HEK293 (cell line): ENCODE results near the gene TIMP2.

Experiments
- CTCF ChIA-PET: fragments of 350-600 bp; formaldehyde crosslinking; extraction: SDS; loops from one replicate; lab custom pipeline; 2021; ENCODE audit warnings: antibody characterized with exemption; lab: Yijun Ruan, JAX
- POLR2A ChIA-PET: fragments of 300-600 bp; formaldehyde crosslinking; extraction: SDS; loops from one replicate; lab custom pipeline; 2020; ENCODE audit warnings: antibody characterized with exemption, inconsistent platforms; lab: Yijun Ruan, JAX
- H3K27ac ChIP-seq: fragments of 200-500 bp; sonication (Bioruptor generic); 2 replicates; pipeline ENCODE4 v1.5.1; 2014; ENCODE audit warnings: low read depth, low read length, control low read depth, inconsistent platforms; ENCODE audit errors: extremely low read depth
- H3K36me3 ChIP-seq, 2 experiments: fragments of 200-500 bp in 1 of 2; sonication (Bioruptor generic) in 1 of 2; 1 replicate in 1 of 2; 2 replicates in 1 of 2; pipeline ENCODE4 v1.5.1; 2014 to 2017; ENCODE audit warnings: inconsistent platforms in 2 of 2, low read length in 2 of 2; ENCODE audit not compliant: control insufficient read depth in 2 of 2, insufficient read depth in 1 of 2
- H3K4me1 ChIP-seq: fragments of 200-500 bp; sonication (Bioruptor generic); 2 replicates; pipeline ENCODE4 v1.5.1; 2014; ENCODE audit warnings: mild to moderate bottlenecking, low read length, inconsistent platforms; ENCODE audit not compliant: control insufficient read depth, insufficient read depth
- H3K4me3 ChIP-seq: 2 replicates; pipeline ENCODE4 v1.5.1; 2011; ENCODE audit warnings: low read depth, mild to moderate bottlenecking, control low read depth, low read length, moderate library complexity
- H3K9me3 ChIP-seq: fragments of 200-500 bp; sonication (Bioruptor generic); 2 replicates; pipeline ENCODE4 v1.5.1; 2014; ENCODE audit warnings: low read depth, low read length, inconsistent platforms; ENCODE audit not compliant: control insufficient read depth, insufficient read depth
- BCL11A ChIP-seq: fragments of 450-650 bp; formaldehyde crosslinking; IDR thresholded peaks from 2 replicates; pipeline ENCODE4 v1.5.1; 2016; ENCODE audit warnings: low read depth, missing biosample characterization, missing genetic modification characterization
- GLIS2 ChIP-seq: fragments of 450-650 bp; formaldehyde crosslinking; IDR thresholded peaks from 2 replicates; pipeline ENCODE4 v1.5.1; 2016; ENCODE audit warnings: missing biosample characterization, missing genetic modification characterization
- OSR2 ChIP-seq: fragments of 450-650 bp; formaldehyde crosslinking; IDR thresholded peaks from 2 replicates; pipeline ENCODE4 v1.5.1; 2016; ENCODE audit warnings: missing biosample characterization, missing genetic modification characterization
- PRDM10 ChIP-seq: fragments of 450-650 bp; formaldehyde crosslinking; IDR thresholded peaks from 2 replicates; pipeline ENCODE4 v1.5.1; 2016; ENCODE audit warnings: missing biosample characterization, missing genetic modification characterization
- RBAK ChIP-seq: fragments of 450-650 bp; formaldehyde crosslinking; IDR thresholded peaks from 2 replicates; pipeline ENCODE4 v1.5.1; 2016; ENCODE audit warnings: missing biosample characterization, missing genetic modification characterization
- SCRT2 ChIP-seq: fragments of 450-650 bp; formaldehyde crosslinking; IDR thresholded peaks from 2 replicates; pipeline ENCODE4 v1.5.1; 2016; ENCODE audit warnings: missing biosample characterization, missing genetic modification characterization
- SETDB1 ChIP-seq: IDR thresholded peaks from one replicate; pipeline ENCODE4 v1.6.1; 2017; ENCODE audit warnings: mild to moderate bottlenecking, low read length, moderate library complexity, mixed read lengths; ENCODE audit not compliant: insufficient read length
- TRIM28 ChIP-seq: IDR thresholded peaks from 2 replicates; pipeline ENCODE4 v1.6.1; 2011; ENCODE audit warnings: low read length, control low read depth, borderline replicate concordance
- ZBTB21 ChIP-seq: fragments of 450-650 bp; formaldehyde crosslinking; IDR thresholded peaks from 2 replicates; pipeline ENCODE4 v1.5.1; 2017; ENCODE audit warnings: missing biosample characterization, missing genetic modification characterization
- ZBTB48 ChIP-seq: fragments of 450-650 bp; formaldehyde crosslinking; IDR thresholded peaks from 2 replicates; pipeline ENCODE4 v1.5.1; 2016; ENCODE audit warnings: missing biosample characterization, missing genetic modification characterization
- ZBTB8A ChIP-seq: fragments of 450-650 bp; formaldehyde crosslinking; IDR thresholded peaks from 2 replicates; pipeline ENCODE4 v1.5.1; 2016; ENCODE audit warnings: missing biosample characterization, missing genetic modification characterization
- ZNF157 ChIP-seq: fragments of 450-650 bp; formaldehyde crosslinking; IDR thresholded peaks from 2 replicates; pipeline ENCODE4 v1.5.1; 2016; ENCODE audit warnings: missing biosample characterization, missing genetic modification characterization
- ZNF169 ChIP-seq: fragments of 450-650 bp; formaldehyde crosslinking; IDR thresholded peaks from 2 replicates; pipeline ENCODE4 v1.5.1; 2016; ENCODE audit warnings: missing biosample characterization, missing genetic modification characterization
- ZNF2 ChIP-seq: fragments of 450-650 bp; formaldehyde crosslinking; IDR thresholded peaks from 2 replicates; pipeline ENCODE4 v1.5.1; 2016; ENCODE audit warnings: missing biosample characterization, missing genetic modification characterization
- ZNF366 ChIP-seq: fragments of 450-650 bp; formaldehyde crosslinking; conservative IDR thresholded peaks from 2 replicates; pipeline ENCODE4 v1.5.1; 2016; ENCODE audit warnings: missing biosample characterization, missing genetic modification characterization
- ZNF391 ChIP-seq: fragments of 450-650 bp; formaldehyde crosslinking; IDR thresholded peaks from 2 replicates; pipeline ENCODE4 v1.5.1; 2016; ENCODE audit warnings: low read depth, missing biosample characterization, missing genetic modification characterization, borderline replicate concordance
- ZNF529 ChIP-seq: fragments of 450-650 bp; formaldehyde crosslinking; IDR thresholded peaks from 2 replicates; pipeline ENCODE4 v1.5.1; 2017; ENCODE audit warnings: missing genetic modification characterization, missing biosample characterization; ENCODE audit not compliant: insufficient replicate concordance
- ZNF530 ChIP-seq: fragments of 450-650 bp; formaldehyde crosslinking; IDR thresholded peaks from 2 replicates; pipeline ENCODE4 v1.5.1; 2016; ENCODE audit warnings: low read depth, missing biosample characterization, missing genetic modification characterization
- ZNF544 ChIP-seq: fragments of 450-650 bp; formaldehyde crosslinking; IDR thresholded peaks from 2 replicates; pipeline ENCODE4 v1.5.0; 2017; ENCODE audit warnings: missing biosample characterization, missing genetic modification characterization
- ZNF596 ChIP-seq: fragments of 450-650 bp; IDR thresholded peaks from 2 replicates; pipeline ENCODE4 v1.5.0; 2018; ENCODE audit warnings: missing biosample characterization, mild to moderate bottlenecking, missing genetic modification characterization, moderate library complexity
- ZNF610 ChIP-seq: fragments of 450-650 bp; formaldehyde crosslinking; IDR thresholded peaks from 2 replicates; pipeline ENCODE4 v1.5.1; 2016; ENCODE audit warnings: missing biosample characterization, missing genetic modification characterization, borderline replicate concordance
- ZNF639 ChIP-seq: fragments of 450-650 bp; formaldehyde crosslinking; IDR thresholded peaks from 2 replicates; pipeline ENCODE4 v1.5.1; 2016; ENCODE audit warnings: missing biosample characterization, missing genetic modification characterization
- ZNF645 ChIP-seq: fragments of 450-650 bp; formaldehyde crosslinking; IDR thresholded peaks from 2 replicates; pipeline ENCODE4; 2016; ENCODE audit warnings: missing biosample characterization, missing genetic modification characterization
- ZNF660 ChIP-seq: fragments of 450-650 bp; IDR thresholded peaks from 2 replicates; pipeline ENCODE4 v1.5.1; 2018; ENCODE audit warnings: missing biosample characterization, mild to moderate bottlenecking, missing genetic modification characterization
- ZNF707 ChIP-seq: fragments of 450-650 bp; formaldehyde crosslinking; IDR thresholded peaks from 2 replicates; pipeline ENCODE4 v1.5.1; 2016; ENCODE audit warnings: missing biosample characterization, missing genetic modification characterization
- ZXDB ChIP-seq: fragments of 450-650 bp; formaldehyde crosslinking; IDR thresholded peaks from 2 replicates; pipeline ENCODE4 v1.5.1; 2016; ENCODE audit warnings: missing biosample characterization, missing genetic modification characterization
- TF ChIP-seq, protein P1 (sequence below): fragments of 450-650 bp; formaldehyde crosslinking; IDR thresholded peaks from 2 replicates; pipeline ENCODE4 v1.5.1; 2016; ENCODE audit warnings: missing biosample characterization, missing genetic modification characterization

The TIMP2 gene

DNA sequence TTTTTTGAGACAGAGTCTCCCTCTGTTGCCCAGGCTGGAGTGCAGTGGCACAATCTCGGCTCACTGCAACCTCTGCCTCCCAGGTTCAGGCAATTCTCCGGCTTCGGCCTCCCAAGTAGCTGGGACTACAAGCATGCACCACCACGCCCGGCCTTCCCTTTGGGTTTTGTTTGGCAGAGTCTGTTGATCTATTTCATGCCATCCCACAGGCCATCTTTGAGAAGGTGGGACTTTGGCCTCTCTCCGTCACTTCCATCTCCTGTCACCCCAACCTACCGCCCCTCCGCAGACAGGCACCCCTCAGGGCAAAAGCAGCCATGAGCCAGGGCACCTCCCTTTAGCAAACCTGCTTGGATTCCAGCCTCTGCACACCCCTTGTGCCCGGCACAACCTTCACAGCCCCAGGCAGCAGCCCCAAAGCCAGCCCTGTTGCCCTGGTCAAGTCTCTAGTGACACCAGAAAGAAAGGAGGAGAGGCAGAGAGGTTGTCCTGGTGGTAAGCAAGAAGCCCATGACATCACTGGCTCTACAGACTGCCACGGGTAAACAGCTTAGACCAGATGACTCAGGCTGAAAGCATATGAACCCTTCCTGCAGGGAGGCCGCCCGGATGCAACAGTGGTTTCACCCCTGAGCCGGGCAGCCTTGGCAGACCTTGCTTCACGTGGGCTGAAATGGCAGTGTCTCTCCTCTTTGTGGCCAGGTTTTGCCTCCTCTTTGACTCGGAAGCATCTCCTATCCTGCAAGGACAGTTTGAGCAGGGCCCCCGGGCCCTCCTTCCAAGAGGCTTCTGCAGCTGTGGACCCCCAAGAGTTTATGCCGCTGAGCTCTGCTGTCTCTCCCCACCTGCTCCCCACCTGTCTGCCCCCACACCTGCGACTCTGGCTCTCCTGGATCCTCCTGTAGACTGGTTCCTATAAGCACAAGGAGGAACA lies 8.1 kb upstream of the TIMP2 start:
- Histone ChIP-seq H3K4me1 (peaks cover 23% of the 10 kb centered on the region), H3K36me3 (no peaks in the 10 kb centered on the region), H3K27ac (peak overlapping the region; percentile 7; the same call in 1 of the 2 replicates), H3K9me3 (no peaks in the 10 kb centered on the region), H3K4me3 (no peak overlapping the region)
- CTCF ChIA-PET: interaction anchor here (0.7 to 1.7 kb wide), 3 partner anchors 27 to 60 kb away, joined by 3 to 7 read pairs (median 4); no protein-coding TSS in a partner anchor
- POLR2A ChIA-PET: interaction anchor here (0.6 to 1.7 kb wide), 5 partner anchors 9 to 43 kb away, joined by 3 to 8 read pairs (median 3); partner anchors contain the start of gene TIMP2
- peak; percentile 96 for TF ChIP-seq SCRT2 (tag by site-specific recombination)
- no peak for TF ChIP-seq ZNF169 (tag by site-specific recombination)
- TF ChIP-seq SETDB1: no peak
- TF ChIP-seq ZNF596: no peak
- 0 out of 2 replicates have a peak, but pooled peaks have one; percentile 53 for TF ChIP-seq ZNF639 (tag by site-specific recombination)
- no peak for TF ChIP-seq TRIM28
- TF ChIP-seq ZNF391: no peak
- TF ChIP-seq ZBTB8A (tag by site-specific recombination): 0 out of 2 replicates have a peak, but pooled peaks have one; percentile 18
- peak; percentile 84; the same call in 1 of the 2 replicates for TF ChIP-seq ZNF660
- no peak for TF ChIP-seq ZNF645
- no peak for TF ChIP-seq ZNF707 (tag by site-specific recombination)
- peak; percentile 48; the same call in 1 of the 2 replicates for TF ChIP-seq BCL11A (tag by site-specific recombination)
- TF ChIP-seq ZBTB21 (tag by site-specific recombination): peak; percentile 90
- no peak for TF ChIP-seq RBAK (tag by site-specific recombination)
- TF ChIP-seq ZNF530 (tag by site-specific recombination): no peak
- TF ChIP-seq ZNF610 (tag by site-specific recombination): no peak
- TF ChIP-seq ZNF544 (tag by site-specific recombination): no peak
- TF ChIP-seq ZXDB (tag by site-specific recombination): no peak
- TF ChIP-seq PRDM10 (tag by site-specific recombination): peak; percentile 93
- no peak for TF ChIP-seq ZBTB48 (tag by site-specific recombination)
- TF ChIP-seq, protein P1, sequence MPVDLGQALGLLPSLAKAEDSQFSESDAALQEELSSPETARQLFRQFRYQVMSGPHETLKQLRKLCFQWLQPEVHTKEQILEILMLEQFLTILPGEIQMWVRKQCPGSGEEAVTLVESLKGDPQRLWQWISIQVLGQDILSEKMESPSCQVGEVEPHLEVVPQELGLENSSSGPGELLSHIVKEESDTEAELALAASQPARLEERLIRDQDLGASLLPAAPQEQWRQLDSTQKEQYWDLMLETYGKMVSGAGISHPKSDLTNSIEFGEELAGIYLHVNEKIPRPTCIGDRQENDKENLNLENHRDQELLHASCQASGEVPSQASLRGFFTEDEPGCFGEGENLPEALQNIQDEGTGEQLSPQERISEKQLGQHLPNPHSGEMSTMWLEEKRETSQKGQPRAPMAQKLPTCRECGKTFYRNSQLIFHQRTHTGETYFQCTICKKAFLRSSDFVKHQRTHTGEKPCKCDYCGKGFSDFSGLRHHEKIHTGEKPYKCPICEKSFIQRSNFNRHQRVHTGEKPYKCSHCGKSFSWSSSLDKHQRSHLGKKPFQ (tag by site-specific recombination): no peak
- TF ChIP-seq GLIS2: peak; percentile 48
- TF ChIP-seq ZNF529: no peak
- TF ChIP-seq ZNF366 (tag by site-specific recombination): peak; percentile 92
- TF ChIP-seq ZNF2 (tag by site-specific recombination): no peak
- 0 out of 2 replicates have a peak, but pooled peaks have one; percentile 13 for TF ChIP-seq OSR2 (tag by site-specific recombination)
- no peak for TF ChIP-seq ZNF157
